MCF 10A (cell line): Measurements from ENCODE around the gene ASTN2. TPM values are rescaled to one million over a fixed set of nuclear protein-coding genes. Genes with fewer than 3 reads are reported as not detected.

ENCODE experiments used
- BruUV-seq: library from RNA; stranded (reverse); fragments of 400-500 nt; replicated peaks from 2 replicates; lab custom pipeline; 2021; lab: Mats Ljungman, UMichigan
- CTCF ChIA-PET: fragments of 300-600 bp; sonication (Branson Sonifier 250); formaldehyde crosslinking; extraction: SDS; loops from one replicate; lab custom pipeline; 2021; ENCODE audit warnings: antibody characterized with exemption, inconsistent platforms; lab: Yijun Ruan, JAX
- POLR2A ChIA-PET: fragments of 300-600, 350-650 bp; sonication (Branson Sonifier 250); formaldehyde crosslinking; extraction: SDS; loops from one replicate; lab custom pipeline; 2020; ENCODE audit warnings: antibody characterized with exemption, inconsistent platforms; lab: Yijun Ruan, JAX
- DNase-seq: peaks from one replicate; pipeline ENCODE4 v3.0.0-alpha.2; 2018; ENCODE audit not compliant: unreplicated experiment
- H3K27ac Mint-ChIP-seq: one replicate; pipeline ENCODE4 v1.8.0; 2022; ENCODE audit warnings: mild to moderate bottlenecking, low read depth, mixed read lengths; ENCODE audit not compliant: unreplicated experiment
- H3K27me3 Mint-ChIP-seq: one replicate; pipeline ENCODE4 v1.8.0; 2022; ENCODE audit warnings: mixed read lengths; ENCODE audit not compliant: insufficient read depth, unreplicated experiment
- H3K36me3 Mint-ChIP-seq: one replicate; pipeline ENCODE4 v1.8.0; 2022; ENCODE audit warnings: mild to moderate bottlenecking, moderate library complexity, mixed read lengths; ENCODE audit not compliant: insufficient read depth, unreplicated experiment
- H3K4me1 Mint-ChIP-seq: one replicate; pipeline ENCODE4 v1.8.0; 2022; ENCODE audit warnings: mixed read lengths; ENCODE audit not compliant: insufficient read depth, unreplicated experiment
- H3K4me3 Mint-ChIP-seq: one replicate; pipeline ENCODE4 v1.8.0; 2022; ENCODE audit warnings: mild to moderate bottlenecking, moderate library complexity, mixed read lengths; ENCODE audit not compliant: unreplicated experiment
- H3K9me3 Mint-ChIP-seq: one replicate; pipeline ENCODE4 v1.8.0; 2022; ENCODE audit warnings: mixed read lengths; ENCODE audit not compliant: unreplicated experiment
- intact Hi-C: fragments of 100-400 bp; cut with micrococcal nuclease; formaldehyde crosslinking; loops from 2 replicates; pipeline ENCODE4 v1.14.1; 2022
- total RNA-seq: library from RNA; stranded (reverse); gene quantifications from 2 replicates; pipeline ENCODE4 v1.2.3, GENCODE V29; 2022
- TF ChIP-seq, protein P1 (sequence below): fragments of 200-600 bp; IDR thresholded peaks from one replicate; pipeline ENCODE4 v1.8.0; 2022; ENCODE audit warnings: antibody characterized with exemption, mild to moderate bottlenecking; ENCODE audit not compliant: unreplicated experiment

ASTN2 gene
- total RNA-seq, 1 experiment from 2014 or later = 1.8 TPM

DNA sequence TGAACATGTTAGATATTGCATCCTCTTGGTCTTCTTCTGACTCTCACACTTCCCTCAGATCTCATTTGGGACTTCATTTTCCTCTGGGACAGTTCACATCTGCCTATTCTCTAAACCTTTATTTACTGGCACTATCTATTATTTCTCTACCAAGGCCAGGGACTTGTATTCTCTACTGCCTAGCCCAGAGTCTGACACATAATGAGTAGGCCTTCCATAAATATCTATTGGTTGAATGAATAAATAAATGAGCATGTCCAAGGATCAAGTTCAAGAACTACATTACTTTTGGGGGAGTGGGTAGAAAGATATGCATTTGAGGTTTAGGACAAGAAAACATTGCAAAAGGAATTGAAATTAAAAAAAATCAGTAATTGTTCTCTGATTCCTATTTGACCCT lies 477.5 kb downstream of the ASTN2 start:
- ChIA-PET POLR2A (no interaction called here), CTCF (interaction anchor here (0.6 kb wide), 1 partner anchor 686 kb away, joined by 3 read pairs; no protein-coding TSS in a partner anchor)
- Mint-ChIP-seq H3K27me3 (no peaks in the 10 kb centered on the region), H3K27ac (no peak overlapping the region), H3K9me3 (no peaks in the 10 kb centered on the region), H3K4me3 (no peak overlapping the region), H3K36me3 (peaks cover 7% of the 10 kb centered on the region), H3K4me1 (peaks cover 6% of the 10 kb centered on the region)
- no TSS peak for BruUV-seq
- no peak for DNase-seq
- intact Hi-C loops = no loop called here
- TF ChIP-seq, protein P1, sequence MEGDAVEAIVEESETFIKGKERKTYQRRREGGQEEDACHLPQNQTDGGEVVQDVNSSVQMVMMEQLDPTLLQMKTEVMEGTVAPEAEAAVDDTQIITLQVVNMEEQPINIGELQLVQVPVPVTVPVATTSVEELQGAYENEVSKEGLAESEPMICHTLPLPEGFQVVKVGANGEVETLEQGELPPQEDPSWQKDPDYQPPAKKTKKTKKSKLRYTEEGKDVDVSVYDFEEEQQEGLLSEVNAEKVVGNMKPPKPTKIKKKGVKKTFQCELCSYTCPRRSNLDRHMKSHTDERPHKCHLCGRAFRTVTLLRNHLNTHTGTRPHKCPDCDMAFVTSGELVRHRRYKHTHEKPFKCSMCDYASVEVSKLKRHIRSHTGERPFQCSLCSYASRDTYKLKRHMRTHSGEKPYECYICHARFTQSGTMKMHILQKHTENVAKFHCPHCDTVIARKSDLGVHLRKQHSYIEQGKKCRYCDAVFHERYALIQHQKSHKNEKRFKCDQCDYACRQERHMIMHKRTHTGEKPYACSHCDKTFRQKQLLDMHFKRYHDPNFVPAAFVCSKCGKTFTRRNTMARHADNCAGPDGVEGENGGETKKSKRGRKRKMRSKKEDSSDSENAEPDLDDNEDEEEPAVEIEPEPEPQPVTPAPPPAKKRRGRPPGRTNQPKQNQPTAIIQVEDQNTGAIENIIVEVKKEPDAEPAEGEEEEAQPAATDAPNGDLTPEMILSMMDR = no peak

DNA sequence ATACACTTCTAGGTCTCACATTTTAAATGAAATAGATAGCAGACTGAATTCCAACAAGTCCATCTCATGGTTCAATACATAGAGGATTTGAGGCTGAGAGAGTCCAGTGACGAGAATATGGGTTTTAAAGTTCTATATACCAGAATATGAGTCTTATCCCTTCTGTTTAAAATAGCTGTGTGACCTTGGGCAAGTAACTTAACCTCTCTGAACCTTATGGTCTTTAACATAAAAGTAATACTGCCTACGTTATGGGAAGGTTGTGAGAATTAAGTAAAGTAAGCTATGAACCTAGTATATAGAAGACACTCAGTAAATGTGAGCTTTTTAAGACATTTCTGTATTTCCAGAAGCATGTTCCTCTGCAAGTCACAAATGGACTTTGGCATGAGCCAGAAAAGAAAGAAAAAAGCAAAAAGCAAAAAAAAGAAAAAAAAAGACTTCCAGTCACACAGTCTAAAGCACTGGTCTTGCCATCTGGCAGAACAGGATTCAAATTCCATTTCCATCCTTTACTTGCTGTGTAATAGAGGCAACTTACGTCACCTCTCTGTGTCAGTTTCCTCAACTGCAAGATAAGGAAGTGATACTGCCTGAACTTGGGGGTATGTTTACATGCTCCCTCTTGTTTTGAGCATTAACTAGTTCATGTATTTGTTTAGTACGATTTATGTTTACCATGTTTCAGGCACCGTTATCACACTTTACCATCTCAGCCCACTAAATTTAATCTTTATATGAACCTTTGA lies 479.5 kb downstream of the ASTN2 start:
- no peak overlapping the region for H3K4me3 Mint-ChIP-seq
- DNase-seq = no peak
- TF ChIP-seq, protein P1 = no peak
- no peak overlapping the region for H3K27ac Mint-ChIP-seq
- peaks cover 7% of the 10 kb centered on the region for H3K36me3 Mint-ChIP-seq
- no peaks in the 10 kb centered on the region for H3K9me3 Mint-ChIP-seq
- peaks cover 6% of the 10 kb centered on the region for H3K4me1 Mint-ChIP-seq
- no TSS peak for BruUV-seq
- CTCF ChIA-PET = interaction anchor here (0.6 to 1.5 kb wide), 2 partner anchors 74 to 82 kb away, joined by 4 to 5 read pairs; no protein-coding TSS in a partner anchor
- POLR2A ChIA-PET = no interaction called here
- intact Hi-C loops = no loop called here
- H3K27me3 Mint-ChIP-seq = no peaks in the 10 kb centered on the region

DNA sequence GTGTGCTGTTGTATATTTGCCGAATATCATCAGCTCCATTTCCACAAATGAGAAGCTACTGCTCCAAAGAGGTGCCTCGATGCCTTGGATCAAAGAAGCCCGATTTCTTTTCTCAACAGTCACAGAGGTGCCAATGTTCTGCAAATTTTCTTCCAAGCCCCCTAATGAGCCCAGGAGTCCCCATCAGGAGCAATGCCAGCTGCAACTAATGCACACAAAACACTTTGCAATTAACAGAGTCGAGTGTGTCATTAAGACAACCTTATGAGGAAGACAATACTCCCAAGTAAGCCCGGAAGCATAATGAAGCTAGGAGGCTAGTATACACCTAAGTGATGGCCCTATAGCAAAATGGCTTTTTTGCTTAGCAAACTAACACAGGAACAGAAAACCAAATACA lies 480.7 kb downstream of the ASTN2 start:
- H3K36me3 Mint-ChIP-seq = peaks cover 1% of the 10 kb centered on the region
- H3K9me3 Mint-ChIP-seq = no peaks in the 10 kb centered on the region
- ChIA-PET POLR2A (interaction anchor here (0.6 to 1.0 kb wide), 2 partner anchors 55 to 65 kb away, joined by 3 read pairs; no protein-coding TSS in a partner anchor), CTCF (interaction anchor here (1.1 kb wide), 1 partner anchor 10 kb away, joined by 4 read pairs; no protein-coding TSS in a partner anchor)
- peaks cover 7% of the 10 kb centered on the region for H3K4me1 Mint-ChIP-seq
- no peak overlapping the region for H3K4me3 Mint-ChIP-seq
- H3K27ac Mint-ChIP-seq = no peak overlapping the region
- no peak for DNase-seq
- TF ChIP-seq, protein P1 = no peak
- BruUV-seq = no TSS peak
- H3K27me3 Mint-ChIP-seq = no peaks in the 10 kb centered on the region
- intact Hi-C loops = no loop called here

DNA sequence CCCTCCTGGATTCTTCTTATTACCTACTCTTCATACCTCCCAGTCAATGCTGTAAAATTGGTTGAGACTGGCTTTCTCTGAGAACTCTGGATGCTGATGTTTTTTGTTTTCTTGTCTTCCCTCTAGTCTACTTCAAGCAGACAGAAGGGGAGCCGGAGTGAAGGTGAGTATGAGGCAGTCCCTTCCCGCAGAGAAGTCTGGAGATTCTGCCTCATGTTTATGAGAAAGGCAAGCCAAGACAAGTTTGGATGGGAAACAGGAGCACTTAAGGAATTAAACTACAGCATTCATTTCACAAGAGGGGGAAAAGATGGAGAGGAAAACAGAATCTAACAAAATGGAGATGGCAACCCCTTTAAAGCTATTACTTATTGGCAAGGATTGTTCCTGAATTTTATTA lies 481.6 kb downstream of the ASTN2 start:
- POLR2A ChIA-PET = interaction anchor here (1.0 to 1.2 kb wide), 2 partner anchors 64 to 77 kb away, joined by 3 to 4 read pairs; no protein-coding TSS in a partner anchor

More for the DNA sequence above, 481.6 kb downstream of the ASTN2 start:
- TF ChIP-seq, protein P1 = no peak
- CTCF ChIA-PET = interaction anchor here (1.5 kb wide), 1 partner anchor 21 kb away, joined by 4 read pairs; no protein-coding TSS in a partner anchor
- peak overlapping the region; percentile 1 for H3K4me3 Mint-ChIP-seq
- no peaks in the 10 kb centered on the region for H3K27me3 Mint-ChIP-seq
- peaks cover 16% of the 10 kb centered on the region for H3K4me1 Mint-ChIP-seq
- DNase-seq = peak; percentile 61
- H3K27ac Mint-ChIP-seq = peak overlapping the region; percentile 52
- intact Hi-C loops = no loop called here
- no TSS peak for BruUV-seq
- no peaks in the 10 kb centered on the region for H3K9me3 Mint-ChIP-seq
- H3K36me3 Mint-ChIP-seq = no peaks in the 10 kb centered on the region
